Smooth muscle cell (in vitro differentiated cells): Measurements from ENCODE around the gene TRPM8. TPM values are rescaled to one million over a fixed set of nuclear protein-coding genes. Genes with fewer than 3 reads are reported as not detected.
A peak's percentile ranks its signal among the peaks of the same experiment; 100 is the strongest.

ENCODE experiments used
- DNase-seq: peaks from one replicate; lab custom pipeline; 2025; ENCODE audit not compliant: unreplicated experiment; lab: John Stamatoyannopoulos, UW
- H2AFZ ChIP-seq: fragments of 200-600 bp; sonication (generic); 2 replicates; pipeline ENCODE4 v1.6.0; 2016; ENCODE audit warnings: antibody characterized with exemption, low read depth, mild to moderate bottlenecking
- H3F3A ChIP-seq: fragments of 200-600 bp; sonication (generic); 2 replicates; pipeline ENCODE4 v1.6.0; 2017; ENCODE audit warnings: antibody characterized with exemption, low read depth
- H3K27ac ChIP-seq: fragments of 200-600 bp; sonication (generic); 2 replicates; pipeline ENCODE4 v1.5.1; 2016; ENCODE audit warnings: low read depth, mild to moderate bottlenecking
- H3K27me3 ChIP-seq: fragments of 200-600 bp; sonication (generic); 2 replicates; pipeline ENCODE4 v1.6.1; 2016; ENCODE audit warnings: low read depth, mild to moderate bottlenecking
- H3K36me3 ChIP-seq: fragments of 200-600 bp; sonication (generic); 2 replicates; pipeline ENCODE4 v1.5.1; 2016; ENCODE audit warnings: low read depth
- H3K4me1 ChIP-seq: fragments of 200-600 bp; sonication (generic); 2 replicates; pipeline ENCODE4 v1.5.1; 2016; ENCODE audit warnings: low read depth
- H3K4me2 ChIP-seq: fragments of 200-600 bp; sonication (generic); 2 replicates; pipeline ENCODE4 v1.6.0; 2016; ENCODE audit warnings: mild to moderate bottlenecking
- H3K4me3 ChIP-seq: fragments of 200-600 bp; sonication (generic); 2 replicates; pipeline ENCODE4 v1.5.1; 2016; ENCODE audit warnings: mild to moderate bottlenecking
- H3K79me2 ChIP-seq: fragments of 200-600 bp; sonication (generic); 2 replicates; pipeline ENCODE4 v1.6.0; 2016; ENCODE audit warnings: low read depth, mild to moderate bottlenecking
- H3K9ac ChIP-seq: fragments of 200-600 bp; sonication (generic); 2 replicates; pipeline ENCODE4 v1.6.0; 2016; ENCODE audit warnings: low read depth
- H3K9me3 ChIP-seq: fragments of 200-600 bp; sonication (generic); replicated peaks from 2 replicates; pipeline ENCODE4 v1.5.1; 2016; ENCODE audit warnings: low read depth
- H4K20me1 ChIP-seq: fragments of 200-600 bp; sonication (generic); 2 replicates; pipeline ENCODE4 v1.6.0; 2016; ENCODE audit warnings: low read depth
- WGBS: methylation state at CpG from one replicate; pipeline ENCODE4 v1.1.7; 2016; ENCODE audit warnings: low lambda C conversion rate; 5-methylcytosine and 5-hydroxymethylcytosine counted together
- polyA plus RNA-seq: library from polyadenylated mRNA; unstranded; fragments of >200 nt; fragmentation: Nextera tagmentation; extraction: Ambion mirVana; gene quantifications from 2 replicates; pipeline ENCODE4 v1.2.1, GENCODE V29; 2016
- total RNA-seq: library from RNA; depleted of rRNA; stranded (reverse); fragments of >200 nt; gene quantifications from 2 replicates; pipeline ENCODE4 v1.2.3, GENCODE V29; 2014
- TF ChIP-seq, protein P1 (sequence below): fragments of 200-600 bp; sonication (generic); IDR thresholded peaks from 2 replicates; pipeline ENCODE4 v1.5.1; 2017; ENCODE audit warnings: borderline replicate concordance, mild to moderate bottlenecking, antibody characterized with exemption; ENCODE audit not compliant: insufficient read depth, poor library complexity, severe bottlenecking

Gene TRPM8
- total and polyA plus RNA-seq, 2 experiments from 2014 or later = not detected

DNA sequence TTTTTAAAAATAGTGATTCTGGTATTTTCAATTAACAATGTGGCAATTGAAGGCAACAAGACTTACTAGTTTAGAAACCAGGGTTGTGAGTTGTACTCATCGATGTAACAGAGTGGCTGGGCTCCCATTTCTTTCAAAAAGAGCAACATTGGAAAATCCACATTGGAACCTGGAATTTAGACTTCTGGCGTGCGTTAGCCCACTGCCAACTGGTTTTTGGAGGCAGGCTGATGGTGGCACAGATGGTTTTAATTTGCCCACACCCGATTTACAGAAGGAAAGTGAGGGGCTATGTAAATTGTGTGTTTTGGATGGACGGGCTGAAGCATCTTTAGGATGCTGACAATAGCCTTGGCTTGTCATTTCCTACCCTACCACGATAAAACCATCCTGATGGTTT is 66.3 kb downstream of the TRPM8 start:
- peaks cover 6% of the 10 kb centered on the region for H3K27me3 ChIP-seq
- no peaks in the 10 kb centered on the region for H3K9me3 ChIP-seq
- 92% methylated on average over 6 of the region's 6 CpGs for WGBS
- no peak overlapping the region for H3K4me3 ChIP-seq
- no peaks in the 10 kb centered on the region for H3K36me3 ChIP-seq
- no peak overlapping the region for H3K4me2 ChIP-seq
- H3K27ac ChIP-seq = peak overlapping the region; percentile 74
- no peak for DNase-seq
- H3K9ac ChIP-seq = no peak overlapping the region
- no peaks in the 10 kb centered on the region for H4K20me1 ChIP-seq
- TF ChIP-seq, protein P1, sequence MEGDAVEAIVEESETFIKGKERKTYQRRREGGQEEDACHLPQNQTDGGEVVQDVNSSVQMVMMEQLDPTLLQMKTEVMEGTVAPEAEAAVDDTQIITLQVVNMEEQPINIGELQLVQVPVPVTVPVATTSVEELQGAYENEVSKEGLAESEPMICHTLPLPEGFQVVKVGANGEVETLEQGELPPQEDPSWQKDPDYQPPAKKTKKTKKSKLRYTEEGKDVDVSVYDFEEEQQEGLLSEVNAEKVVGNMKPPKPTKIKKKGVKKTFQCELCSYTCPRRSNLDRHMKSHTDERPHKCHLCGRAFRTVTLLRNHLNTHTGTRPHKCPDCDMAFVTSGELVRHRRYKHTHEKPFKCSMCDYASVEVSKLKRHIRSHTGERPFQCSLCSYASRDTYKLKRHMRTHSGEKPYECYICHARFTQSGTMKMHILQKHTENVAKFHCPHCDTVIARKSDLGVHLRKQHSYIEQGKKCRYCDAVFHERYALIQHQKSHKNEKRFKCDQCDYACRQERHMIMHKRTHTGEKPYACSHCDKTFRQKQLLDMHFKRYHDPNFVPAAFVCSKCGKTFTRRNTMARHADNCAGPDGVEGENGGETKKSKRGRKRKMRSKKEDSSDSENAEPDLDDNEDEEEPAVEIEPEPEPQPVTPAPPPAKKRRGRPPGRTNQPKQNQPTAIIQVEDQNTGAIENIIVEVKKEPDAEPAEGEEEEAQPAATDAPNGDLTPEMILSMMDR = no peak
- no peaks in the 10 kb centered on the region for H3K79me2 ChIP-seq
- H3F3A ChIP-seq = peaks cover 4% of the 10 kb centered on the region
- H2AFZ ChIP-seq = no peak overlapping the region
- H3K4me1 ChIP-seq = peaks cover 4% of the 10 kb centered on the region

DNA sequence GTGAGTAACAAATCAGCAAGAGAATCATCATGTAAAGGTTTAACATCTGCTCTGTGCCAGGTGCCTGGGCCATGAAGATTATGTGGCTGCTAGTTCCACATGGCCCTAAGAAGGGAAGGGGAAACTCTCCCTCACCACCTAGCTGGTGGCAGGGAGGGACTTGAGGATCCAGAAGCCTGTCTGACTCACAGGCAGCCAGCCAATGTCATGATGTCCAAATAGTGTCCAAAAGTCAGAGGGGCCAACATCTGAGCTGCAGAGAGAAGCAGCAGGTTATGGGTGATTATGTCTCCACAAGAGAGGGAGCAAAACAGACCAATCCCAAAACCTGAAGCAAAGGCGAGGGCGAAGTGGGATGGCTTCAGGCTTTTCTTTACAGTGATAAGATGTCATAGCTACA is 71.4 kb downstream of the TRPM8 start:
- Histone ChIP-seq H3K27me3 (peaks cover 10% of the 10 kb centered on the region), H3K27ac (no peak overlapping the region), H4K20me1 (no peaks in the 10 kb centered on the region), H3F3A (no peaks in the 10 kb centered on the region), H3K36me3 (no peaks in the 10 kb centered on the region), H3K4me3 (no peak overlapping the region), H2AFZ (no peak overlapping the region), H3K4me2 (no peak overlapping the region), H3K9me3 (no peaks in the 10 kb centered on the region), H3K4me1 (no peaks in the 10 kb centered on the region), H3K79me2 (no peaks in the 10 kb centered on the region), H3K9ac (no peak overlapping the region)
- TF ChIP-seq, protein P1 = no peak
- 91% methylated on average over 2 of the region's 2 CpGs for WGBS
- DNase-seq = no peak

DNA sequence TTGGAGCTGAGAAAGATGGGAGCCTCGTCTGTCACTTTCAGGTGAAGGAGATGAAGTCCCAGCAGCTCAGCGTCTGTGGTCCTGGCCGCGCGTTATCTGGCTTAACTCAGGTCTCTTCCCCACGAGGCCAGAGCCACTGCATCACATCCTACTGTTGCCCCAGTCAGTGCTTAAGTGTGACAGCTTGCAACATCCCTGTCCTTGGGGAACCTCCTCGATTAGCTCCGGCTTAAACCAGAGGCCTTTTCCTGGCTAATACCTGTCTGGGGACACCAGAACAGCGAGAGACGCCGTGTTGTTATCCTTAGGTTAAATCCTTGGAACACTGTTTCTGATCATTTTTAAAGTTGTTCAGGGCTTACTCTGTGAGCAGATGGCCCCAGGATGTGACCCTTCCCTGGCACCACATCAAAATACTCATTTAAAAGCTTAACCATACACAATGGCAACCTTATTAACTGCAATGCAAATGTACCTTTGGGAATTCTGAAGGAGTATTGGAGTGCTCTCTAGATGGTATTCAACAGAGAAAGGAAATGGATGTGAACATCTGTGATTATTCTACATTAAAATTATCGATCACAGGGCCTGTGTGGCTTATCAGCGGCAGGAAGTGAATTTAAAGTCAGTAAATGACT is 72.2 kb downstream of the TRPM8 start:
- TF ChIP-seq, protein P1 = no peak

GRCh38 chr2:233990261-233990798 is 73.2 kb downstream of the TRPM8 start:
- H3K4me2 ChIP-seq = no peak overlapping the region
- no peak for DNase-seq
- 88% methylated on average over 6 of the region's 6 CpGs for WGBS

More for the DNA sequence above, 72.2 kb downstream of the TRPM8 start:
- H3K4me2 ChIP-seq = no peak overlapping the region
- no peak overlapping the region for H2AFZ ChIP-seq
- no peaks in the 10 kb centered on the region for H3K9me3 ChIP-seq
- no peaks in the 10 kb centered on the region for H3K79me2 ChIP-seq
- H3K9ac ChIP-seq = no peak overlapping the region
- H4K20me1 ChIP-seq = no peaks in the 10 kb centered on the region
- no peaks in the 10 kb centered on the region for H3K36me3 ChIP-seq
- H3K4me1 ChIP-seq = no peaks in the 10 kb centered on the region
- H3F3A ChIP-seq = no peaks in the 10 kb centered on the region
- DNase-seq = no peak
- WGBS = 80% methylated on average over 13 of the region's 13 CpGs
- H3K4me3 ChIP-seq = no peak overlapping the region
- peaks cover 10% of the 10 kb centered on the region for H3K27me3 ChIP-seq
- no peak overlapping the region for H3K27ac ChIP-seq

More at GRCh38 chr2:233990261-233990798, 73.2 kb downstream of the TRPM8 start:
- Histone ChIP-seq H2AFZ (no peak overlapping the region), H3K27ac (no peak overlapping the region), H3K27me3 (peaks cover 10% of the 10 kb centered on the region), H3K4me3 (no peak overlapping the region), H4K20me1 (no peaks in the 10 kb centered on the region), H3K9me3 (no peaks in the 10 kb centered on the region), H3K36me3 (no peaks in the 10 kb centered on the region), H3K4me1 (no peaks in the 10 kb centered on the region), H3F3A (no peaks in the 10 kb centered on the region), H3K9ac (no peak overlapping the region), H3K79me2 (no peaks in the 10 kb centered on the region)
- TF ChIP-seq, protein P1 = no peak
